Gastroesophageal sphincter (tissue), 4 donors: Measurements from ENCODE around the gene ACP3. TPM values are rescaled to one million over a fixed set of nuclear protein-coding genes. Genes with fewer than 3 reads are reported as not detected.

Source experiments
- ATAC-seq: fragments of 150-250 bp; one replicate; pipeline ENCODE4 v1.9.1; 2016; ENCODE audit warnings: mild to moderate bottlenecking, moderate library complexity
- H3K27ac ChIP-seq, 4 donors: fragments of 200-600 bp; sonication (generic) in 3 of 4; 1 replicate in 3 of 4; 2 replicates in 1 of 4; pipeline ENCODE4 v1.5.1; 2016 to 2019
- H3K27me3 ChIP-seq: fragments of 200-600 bp; sonication (generic); one replicate; pipeline ENCODE4 v1.5.1; 2019
- H3K36me3 ChIP-seq, 2 donors: fragments of 200-600 bp; sonication (generic); one replicate each; pipeline ENCODE4 v1.5.1; 2019; ENCODE audit warnings: control low read depth in 1 of 2
- H3K4me1 ChIP-seq, 3 donors: fragments of 200-600 bp; sonication (generic); 1 replicate in 2 of 3; 2 replicates in 1 of 3; pipeline ENCODE4 v1.5.1; 2016 to 2019; ENCODE audit warnings: control low read depth in 2 of 3
- H3K4me3 ChIP-seq, 2 donors: fragments of 200-600 bp; sonication (generic); one replicate each; pipeline ENCODE4 v1.5.1; 2019; ENCODE audit warnings: mild to moderate bottlenecking in 1 of 2, moderate library complexity in 1 of 2
- H3K9me3 ChIP-seq, 3 donors: fragments of 200-600 bp; sonication (generic); one replicate each; pipeline ENCODE4 v1.5.1; 2017 to 2019; ENCODE audit warnings: control low read depth in 2 of 3
- CTCF ChIP-seq, 4 experiments: fragments of 200-600 bp in 2 of 4; fragments of 450-650 bp in 2 of 4; sonication (generic) in 1 of 4; IDR thresholded peaks; one replicate each; pipeline ENCODE4 v1.5.1; 2017 to 2019; ENCODE audit warnings: antibody characterized with exemption in 4 of 4, mild to moderate bottlenecking in 2 of 4, moderate library complexity in 2 of 4
- EP300 ChIP-seq: sonication (generic); formaldehyde crosslinking; IDR thresholded peaks from one replicate; pipeline ENCODE4 v1.6.1; 2017; ENCODE audit warnings: antibody characterized with exemption, mild to moderate bottlenecking
- POLR2A ChIP-seq, 2 donors: fragments of 450-650 bp; IDR thresholded peaks; one replicate each; pipeline ENCODE4 v1.6.1; 2017; ENCODE audit warnings: antibody characterized with exemption in 2 of 2, mild to moderate bottlenecking in 2 of 2, moderate library complexity in 1 of 2
- POLR2AphosphoS5 ChIP-seq: sonication (generic); formaldehyde crosslinking; IDR thresholded peaks from one replicate; pipeline ENCODE4 v1.6.1; 2017; ENCODE audit warnings: antibody characterized with exemption
- WGBS, 2 donors: methylation state at CpG; one replicate each; pipeline ENCODE4 v1.1.5; 2018; ENCODE audit warnings: low coverage in 1 of 2; 5-methylcytosine and 5-hydroxymethylcytosine counted together
- total RNA-seq, 4 donors: library from RNA; depleted of rRNA; stranded (reverse); fragments of >200 nt; gene quantifications; one replicate each; pipeline ENCODE4 v1.1.0, GENCODE V29; 2016

Gene ACP3
- total RNA-seq = 1 to 10 TPM; 1.1 to 3.5 (median 2.1) TPM

GRCh38 chr3:132317229-132317948 lies at the start of gene ACP3:
Gene ACP3 (plus strand): TSS chr3:132317407. CDS start chr3:132317457, 50 bp downstream.
- Histone ChIP-seq H3K4me1 (peaks cover 0 to 3% (median 0%) of the 10 kb centered on the region in 3 donors), H3K4me3 (no peak within 1 kb of the TSS), H3K36me3 (no peaks in the 10 kb centered on the region), H3K9me3 (no peaks in the 10 kb centered on the region), H3K27ac (peak within 1 kb of the TSS in 2 of 4 donors; percentile 1 to 42), H3K27me3 (peaks cover 4% of the 10 kb centered on the region)
- WGBS, 2 donors = 11 to 14% methylated on average over 4 to 6 of the region's 6 CpGs
- no peak for TF ChIP-seq POLR2A (IDR thresholded peaks at IDR 0.05)
- peak; percentile 3 for TF ChIP-seq POLR2AphosphoS5
- TF ChIP-seq CTCF (IDR thresholded peaks at IDR 0.05) = no peak
- no peak for TF ChIP-seq EP300
- peak; percentile 65 for ATAC-seq

GRCh38 chr3:132268956-132269355 lies 48.3 kb upstream of the ACP3 start:
- Histone ChIP-seq H3K27me3 (no peaks in the 10 kb centered on the region), H3K9me3 (no peaks in the 10 kb centered on the region), H3K27ac (no peak overlapping the region), H3K4me3 (no peak overlapping the region), H3K36me3 (no peaks in the 10 kb centered on the region), H3K4me1 (no peaks in the 10 kb centered on the region)
- WGBS, 2 donors = no CpG with 5 or more reads among the region's 2 CpGs
- TF ChIP-seq EP300 = no peak
- no peak for TF ChIP-seq POLR2A (IDR thresholded peaks at IDR 0.05)
- no peak for TF ChIP-seq CTCF (IDR thresholded peaks at IDR 0.05)
- TF ChIP-seq POLR2AphosphoS5 = no peak
- no peak for ATAC-seq

GRCh38 chr3:132273036-132273435 lies 44.2 kb upstream of the ACP3 start:
- Histone ChIP-seq H3K36me3 (no peaks in the 10 kb centered on the region), H3K4me1 (no peaks in the 10 kb centered on the region), H3K9me3 (peaks cover 0 to 20% (median 0%) of the 10 kb centered on the region in 3 donors), H3K4me3 (no peak overlapping the region), H3K27me3 (no peaks in the 10 kb centered on the region), H3K27ac (no peak overlapping the region)
- no peak for ATAC-seq
- no peak for TF ChIP-seq POLR2AphosphoS5
- no peak for TF ChIP-seq POLR2A (IDR thresholded peaks at IDR 0.05)
- TF ChIP-seq EP300 = no peak
- TF ChIP-seq CTCF (IDR thresholded peaks at IDR 0.05) = no peak
- 27% methylated on average over 6 of the region's 6 CpGs; no CpG with 5 or more reads in 1 of the 2 donors for WGBS, 2 donors

GRCh38 chr3:132276228-132276906 lies 40.8 kb upstream of the ACP3 start:
- Histone ChIP-seq H3K36me3 (no peaks in the 10 kb centered on the region), H3K9me3 (peaks cover 0 to 21% (median 0%) of the 10 kb centered on the region in 3 donors), H3K27me3 (no peaks in the 10 kb centered on the region), H3K27ac (no peak overlapping the region), H3K4me3 (no peak overlapping the region), H3K4me1 (no peaks in the 10 kb centered on the region)
- TF ChIP-seq POLR2A (IDR thresholded peaks at IDR 0.05) = no peak
- TF ChIP-seq POLR2AphosphoS5 = no peak
- no peak for TF ChIP-seq EP300
- no peak for TF ChIP-seq CTCF (IDR thresholded peaks at IDR 0.05)
- no peak for ATAC-seq
- WGBS, 2 donors = 79 to 90% methylated on average over 2 to 4 of the region's 5 CpGs
